Activated CD4-positive, alpha-beta T cell treated with anti-CD3 and anti-CD28 coated beads for 48 hours (primary cell): ENCODE results near the gene CELF4.
A peak's percentile ranks its signal among the peaks of the same experiment; 100 is the strongest.

Experiments used
- DNase-seq: peaks from one replicate; pipeline ENCODE4 v3.0.0-alpha.2; 2020

CELF4 gene

GRCh38 chr18:37565101-37565976 lies at the start of gene CELF4:
Gene CELF4 (minus strand): TSS chr18:37565798.
- no peak for DNase-seq

GRCh38 chr18:37613253-37613565 lies 47.6 kb upstream of the CELF4 start:
- DNase-seq: no peak

GRCh38 chr18:37612524-37613252 lies 47.1 kb upstream of the CELF4 start:
- DNase-seq: no peak

- no peak for DNase-seq
Measured at GRCh38 chr18:37611614-37612279, 46.1 kb upstream of the CELF4 start.

- DNase-seq: no peak
Measured at GRCh38 chr18:37608876-37609275, 43.3 kb upstream of the CELF4 start.

GRCh38 chr18:37607281-37607680 lies 41.7 kb upstream of the CELF4 start:
- DNase-seq: no peak

- DNase-seq: no peak
Measured at GRCh38 chr18:37604032-37604431, 38.4 kb upstream of the CELF4 start.

GRCh38 chr18:37598966-37599896 lies 33.6 kb upstream of the CELF4 start:
- no peak for DNase-seq

GRCh38 chr18:37598396-37598795 lies 32.8 kb upstream of the CELF4 start:
- no peak for DNase-seq

GRCh38 chr18:37590346-37590745 lies 24.7 kb upstream of the CELF4 start:
- no peak for DNase-seq

- DNase-seq: no peak
Measured at GRCh38 chr18:37588289-37588688, 22.7 kb upstream of the CELF4 start.

- DNase-seq: no peak
Measured at GRCh38 chr18:37586656-37587225, 21.1 kb upstream of the CELF4 start.

- DNase-seq: no peak
Measured at GRCh38 chr18:37584952-37585695, 19.5 kb upstream of the CELF4 start.

- no peak for DNase-seq
Measured at GRCh38 chr18:37584217-37584616, 18.6 kb upstream of the CELF4 start.

- no peak for DNase-seq
Measured at GRCh38 chr18:37582261-37582660, 16.7 kb upstream of the CELF4 start.

GRCh38 chr18:37578886-37579513 lies 13.4 kb upstream of the CELF4 start:
- peak; percentile 17 for DNase-seq

- no peak for DNase-seq
Measured at GRCh38 chr18:37578182-37578678, 12.6 kb upstream of the CELF4 start.

GRCh38 chr18:37577051-37577611 lies 11.5 kb upstream of the CELF4 start:
- DNase-seq: no peak

- no peak for DNase-seq
Measured at GRCh38 chr18:37575646-37576045, 10.0 kb upstream of the CELF4 start.

- DNase-seq: no peak
Measured at GRCh38 chr18:37574113-37574512, 8.5 kb upstream of the CELF4 start.

GRCh38 chr18:37572736-37573135 lies 7.1 kb upstream of the CELF4 start:
- no peak for DNase-seq
